HEK293 (cell line): Measurements from ENCODE around the gene XG.

ENCODE experiments used
- CTCF ChIA-PET: fragments of 350-600 bp; formaldehyde crosslinking; extraction: SDS; loops from one replicate; lab custom pipeline; 2021; ENCODE audit warnings: antibody characterized with exemption; lab: Yijun Ruan, JAX
- POLR2A ChIA-PET: fragments of 300-600 bp; formaldehyde crosslinking; extraction: SDS; loops from one replicate; lab custom pipeline; 2020; ENCODE audit warnings: antibody characterized with exemption, inconsistent platforms; lab: Yijun Ruan, JAX
- H3K27ac ChIP-seq: fragments of 200-500 bp; sonication (Bioruptor generic); 2 replicates; pipeline ENCODE4 v1.5.1; 2014; ENCODE audit warnings: low read depth, low read length, control low read depth, inconsistent platforms; ENCODE audit errors: extremely low read depth
- H3K36me3 ChIP-seq, 2 experiments: fragments of 200-500 bp in 1 of 2; sonication (Bioruptor generic) in 1 of 2; 1 replicate in 1 of 2; 2 replicates in 1 of 2; pipeline ENCODE4 v1.5.1; 2014 to 2017; ENCODE audit warnings: inconsistent platforms in 2 of 2, low read length in 2 of 2; ENCODE audit not compliant: control insufficient read depth in 2 of 2, insufficient read depth in 1 of 2
- H3K4me1 ChIP-seq: fragments of 200-500 bp; sonication (Bioruptor generic); 2 replicates; pipeline ENCODE4 v1.5.1; 2014; ENCODE audit warnings: mild to moderate bottlenecking, low read length, inconsistent platforms; ENCODE audit not compliant: control insufficient read depth, insufficient read depth
- H3K4me3 ChIP-seq: 2 replicates; pipeline ENCODE4 v1.5.1; 2011; ENCODE audit warnings: low read depth, mild to moderate bottlenecking, control low read depth, low read length, moderate library complexity
- H3K9me3 ChIP-seq: fragments of 200-500 bp; sonication (Bioruptor generic); 2 replicates; pipeline ENCODE4 v1.5.1; 2014; ENCODE audit warnings: low read depth, low read length, inconsistent platforms; ENCODE audit not compliant: control insufficient read depth, insufficient read depth
- EGR2 ChIP-seq: fragments of 450-650 bp; formaldehyde crosslinking; IDR thresholded peaks from 2 replicates; pipeline ENCODE4 v1.5.1; 2016; ENCODE audit warnings: low read depth, missing biosample characterization, missing genetic modification characterization
- GFI1B ChIP-seq: fragments of 450-650 bp; formaldehyde crosslinking; IDR thresholded peaks from 2 replicates; pipeline ENCODE4 v1.5.1; 2016; ENCODE audit warnings: missing biosample characterization, missing genetic modification characterization
- HOXC10 ChIP-seq: sonication (generic); formaldehyde crosslinking; IDR thresholded peaks from 2 replicates; pipeline ENCODE4 v1.8.1; 2023; ENCODE audit warnings: mild to moderate bottlenecking, missing genetic modification reagents
- HOXD13 ChIP-seq: sonication (generic); formaldehyde crosslinking; IDR thresholded peaks from 2 replicates; pipeline ENCODE4 v1.8.0; 2022; ENCODE audit warnings: missing genetic modification reagents, borderline replicate concordance
- KLF9 ChIP-seq: fragments of 450-650 bp; formaldehyde crosslinking; IDR thresholded peaks from 2 replicates; pipeline ENCODE4 v1.5.1; 2016; ENCODE audit warnings: missing biosample characterization, missing genetic modification characterization, low read depth
- SCRT1 ChIP-seq: fragments of 450-650 bp; formaldehyde crosslinking; IDR thresholded peaks from 2 replicates; pipeline ENCODE4 v1.5.1; 2016; ENCODE audit warnings: missing biosample characterization, missing genetic modification characterization, borderline replicate concordance
- TCF7L2 ChIP-seq: IDR thresholded peaks from 2 replicates; pipeline ENCODE4 v1.6.1; 2011; ENCODE audit warnings: low read depth, mild to moderate bottlenecking, inconsistent platforms, low read length, moderate library complexity, borderline replicate concordance
- YY1 ChIP-seq: fragments of 450-650 bp; formaldehyde crosslinking; IDR thresholded peaks from 2 replicates; pipeline ENCODE4 v1.5.1; 2018; ENCODE audit warnings: missing biosample characterization, missing genetic modification characterization
- ZBTB20 ChIP-seq: fragments of 450-650 bp; formaldehyde crosslinking; IDR thresholded peaks from 2 replicates; pipeline ENCODE4 v1.5.1; 2016; ENCODE audit warnings: missing biosample characterization, missing genetic modification characterization
- ZEB2 ChIP-seq: fragments of 450-650 bp; formaldehyde crosslinking; IDR thresholded peaks from 2 replicates; pipeline ENCODE4 v1.5.1; 2016; ENCODE audit warnings: missing biosample characterization, missing genetic modification characterization
- ZIC2 ChIP-seq: fragments of 450-650 bp; formaldehyde crosslinking; IDR thresholded peaks from 2 replicates; pipeline ENCODE4 v1.5.1; 2016; ENCODE audit warnings: missing biosample characterization, missing genetic modification characterization
- ZNF138 ChIP-seq: fragments of 450-650 bp; formaldehyde crosslinking; IDR thresholded peaks from 2 replicates; pipeline ENCODE4 v1.5.1; 2016; ENCODE audit warnings: missing biosample characterization, missing genetic modification characterization, borderline replicate concordance
- ZNF2 ChIP-seq: fragments of 450-650 bp; formaldehyde crosslinking; IDR thresholded peaks from 2 replicates; pipeline ENCODE4 v1.5.1; 2016; ENCODE audit warnings: missing biosample characterization, missing genetic modification characterization
- ZNF202 ChIP-seq: fragments of 450-650 bp; formaldehyde crosslinking; IDR thresholded peaks from 2 replicates; pipeline ENCODE4 v1.5.1; 2016; ENCODE audit warnings: missing biosample characterization, missing genetic modification characterization, borderline replicate concordance
- ZNF239 ChIP-seq: fragments of 450-650 bp; formaldehyde crosslinking; IDR thresholded peaks from 2 replicates; pipeline ENCODE4 v1.5.1; 2016; ENCODE audit warnings: missing biosample characterization, missing genetic modification characterization
- ZNF354C ChIP-seq: fragments of 450-650 bp; formaldehyde crosslinking; IDR thresholded peaks from 2 replicates; pipeline ENCODE4 v1.5.1; 2016; ENCODE audit warnings: missing biosample characterization, missing genetic modification characterization, low read depth, borderline replicate concordance
- ZNF362 ChIP-seq: fragments of 450-650 bp; formaldehyde crosslinking; IDR thresholded peaks from 2 replicates; pipeline ENCODE4 v1.5.1; 2016; ENCODE audit warnings: missing biosample characterization, missing genetic modification characterization
- ZNF404 ChIP-seq: fragments of 450-650 bp; formaldehyde crosslinking; IDR thresholded peaks from 2 replicates; pipeline ENCODE4 v1.5.1; 2017; ENCODE audit warnings: missing biosample characterization, missing genetic modification characterization
- ZNF416 ChIP-seq: fragments of 450-650 bp; formaldehyde crosslinking; IDR thresholded peaks from 2 replicates; pipeline ENCODE4 v1.5.1; 2016; ENCODE audit warnings: missing biosample characterization, missing genetic modification characterization
- ZNF423 ChIP-seq: fragments of 450-650 bp; formaldehyde crosslinking; IDR thresholded peaks from 2 replicates; pipeline ENCODE4 v1.5.1; 2016; ENCODE audit warnings: missing biosample characterization, missing genetic modification characterization
- ZNF449 ChIP-seq: fragments of 450-650 bp; formaldehyde crosslinking; IDR thresholded peaks from 2 replicates; pipeline ENCODE4 v1.5.1; 2017; ENCODE audit warnings: missing biosample characterization, mild to moderate bottlenecking, missing genetic modification characterization, moderate library complexity
- ZNF549 ChIP-seq: fragments of 450-650 bp; IDR thresholded peaks from 2 replicates; pipeline ENCODE4 v1.5.1; 2018; ENCODE audit warnings: missing biosample characterization, missing genetic modification characterization, mild to moderate bottlenecking, inconsistent platforms, moderate library complexity
- ZNF596 ChIP-seq: fragments of 450-650 bp; IDR thresholded peaks from 2 replicates; pipeline ENCODE4 v1.5.0; 2018; ENCODE audit warnings: missing biosample characterization, mild to moderate bottlenecking, missing genetic modification characterization, moderate library complexity
- ZNF624 ChIP-seq: fragments of 450-650 bp; formaldehyde crosslinking; IDR thresholded peaks from 2 replicates; pipeline ENCODE4 v1.5.1; 2017; ENCODE audit warnings: missing biosample characterization, missing genetic modification characterization
- ZNF701 ChIP-seq: fragments of 450-650 bp; formaldehyde crosslinking; IDR thresholded peaks from 2 replicates; pipeline ENCODE4 v1.5.1; 2016; ENCODE audit warnings: missing biosample characterization, missing genetic modification characterization
- ZNF707 ChIP-seq: fragments of 450-650 bp; formaldehyde crosslinking; IDR thresholded peaks from 2 replicates; pipeline ENCODE4 v1.5.1; 2016; ENCODE audit warnings: missing biosample characterization, missing genetic modification characterization
- ZNF76 ChIP-seq: fragments of 450-650 bp; formaldehyde crosslinking; IDR thresholded peaks from 2 replicates; pipeline ENCODE4; 2016; ENCODE audit warnings: low read depth, missing biosample characterization, missing genetic modification characterization, borderline replicate concordance
- ZNF768 ChIP-seq: fragments of 450-650 bp; formaldehyde crosslinking; IDR thresholded peaks from 2 replicates; pipeline ENCODE4 v1.5.1; 2018; ENCODE audit warnings: missing biosample characterization, mild to moderate bottlenecking, missing genetic modification characterization
- ZNF791 ChIP-seq: fragments of 450-650 bp; formaldehyde crosslinking; IDR thresholded peaks from 2 replicates; pipeline ENCODE4 v1.5.1; 2016; ENCODE audit warnings: missing biosample characterization, missing genetic modification characterization
- ZNF792 ChIP-seq: fragments of 450-650 bp; formaldehyde crosslinking; IDR thresholded peaks from 2 replicates; pipeline ENCODE4 v1.5.1; 2016; ENCODE audit warnings: missing biosample characterization, missing genetic modification characterization
- ZSCAN4 ChIP-seq: fragments of 450-650 bp; formaldehyde crosslinking; IDR thresholded peaks from 2 replicates; pipeline ENCODE4 v1.5.1; 2017; ENCODE audit warnings: missing biosample characterization, missing genetic modification characterization
- ZXDB ChIP-seq: fragments of 450-650 bp; formaldehyde crosslinking; IDR thresholded peaks from 2 replicates; pipeline ENCODE4 v1.5.1; 2016; ENCODE audit warnings: missing biosample characterization, missing genetic modification characterization

The XG gene

GRCh38 chrX:2766906-2767305, 15.1 kb downstream of the XG start:
- Histone ChIP-seq H3K4me1 (no peaks in the 10 kb centered on the region), H3K9me3 (no peaks in the 10 kb centered on the region), H3K36me3 (no peaks in the 10 kb centered on the region), H3K4me3 (no peak overlapping the region), H3K27ac (no peak overlapping the region)
- POLR2A ChIA-PET, result no interaction called here
- TF ChIP-seq ZNF354C (tag by site-specific recombination) (no peak), ZNF768 (tag by site-specific recombination) (no peak), ZEB2 (tag by site-specific recombination) (no peak), ZNF596 (tag by site-specific recombination) (no peak), ZNF423 (tag by site-specific recombination) (no peak)
- CTCF ChIA-PET, result no interaction called here

- no peak for TF ChIP-seq SCRT1 (tag by site-specific recombination)
- no peak for TF ChIP-seq ZIC2 (tag by site-specific recombination)
- TF ChIP-seq ZNF362 (tag by site-specific recombination), result no peak
- TF ChIP-seq ZNF138, result no peak
- no peak for TF ChIP-seq HOXC10 (CRISPR knock-in tag)
- no peak for TF ChIP-seq ZNF791 (tag by site-specific recombination)
- no peak for TF ChIP-seq EGR2 (tag by site-specific recombination)
- TF ChIP-seq ZSCAN4 (tag by site-specific recombination), result no peak
- TF ChIP-seq ZXDB (tag by site-specific recombination), result no peak
- no peak for TF ChIP-seq ZNF416
- TF ChIP-seq HOXD13 (CRISPR knock-in tag), result no peak
- TF ChIP-seq ZNF707, result no peak
- TF ChIP-seq, all 188 proteins: peak for 0
- Histone ChIP-seq H3K9me3 (no peaks in the 10 kb centered on the region), H3K27ac (no peak overlapping the region), H3K4me1 (no peaks in the 10 kb centered on the region), H3K4me3 (no peak overlapping the region), H3K36me3 (no peaks in the 10 kb centered on the region)
- CTCF ChIA-PET, result no interaction called here
- POLR2A ChIA-PET, result no interaction called here
These were observed 16.0 kb downstream of the XG start for GRCh38 chrX:2767631-2768455.

GRCh38 chrX:2769615-2770014, 17.8 kb downstream of the XG start:
- Histone ChIP-seq H3K4me3 (no peak overlapping the region), H3K27ac (no peak overlapping the region)
- TF ChIP-seq ZNF239 (tag by site-specific recombination) (no peak), KLF9 (tag by site-specific recombination) (no peak), ZNF701 (tag by site-specific recombination) (no peak), ZNF202 (no peak), ZXDB (tag by site-specific recombination) (no peak), ZNF76 (tag by site-specific recombination) (no peak), GFI1B (tag by site-specific recombination) (no peak), ZNF624 (tag by site-specific recombination) (no peak), TCF7L2 (no peak), ZNF404 (tag by site-specific recombination) (no peak), ZNF2 (no peak), ZNF549 (tag by site-specific recombination) (no peak), YY1 (tag by site-specific recombination) (no peak), ZBTB20 (tag by site-specific recombination) (no peak), ZNF792 (no peak), ZNF449 (tag by site-specific recombination) (no peak)
- TF ChIP-seq, all 188 proteins: peak for 0
- H3K36me3 ChIP-seq, result no peaks in the 10 kb centered on the region
- H3K9me3 ChIP-seq, result no peaks in the 10 kb centered on the region
- CTCF ChIA-PET, result no interaction called here
- POLR2A ChIA-PET, result no interaction called here
- no peaks in the 10 kb centered on the region for H3K4me1 ChIP-seq
